ENCODE results near the gene FHOD3.

FHOD3 gene

GRCh38 chr18:36297417-36298125 is at the start of gene FHOD3:
TSS of gene FHOD3 (plus strand) at chr18:36297713. CDS start at chr18:36297836, 123 bp downstream.
- peak; percentile 13 to 92 (median 87) for DNase-seq

DNA sequence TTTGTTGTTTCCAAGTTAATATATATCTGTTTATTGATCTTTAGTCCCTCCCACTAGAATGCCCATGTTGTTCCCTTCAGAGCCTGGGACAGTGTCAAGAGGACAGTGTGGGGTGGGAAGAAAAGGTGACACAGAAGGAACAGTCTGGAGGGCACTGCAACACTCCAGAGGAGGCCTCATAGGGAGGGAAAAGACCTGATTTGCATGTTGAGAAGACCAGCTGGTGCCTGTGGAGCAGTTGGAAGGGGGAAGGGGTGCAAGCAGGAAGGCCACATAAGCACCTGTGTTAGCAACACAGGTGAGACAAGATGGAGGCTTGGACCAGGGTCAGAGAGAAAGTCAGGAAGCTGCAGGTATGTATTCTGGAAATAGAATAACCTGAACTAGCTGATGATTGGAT is 48.1 kb upstream of the FHOD3 start:
- DNase-seq = peak in 1 of 3 experiments; percentile 12

DNA sequence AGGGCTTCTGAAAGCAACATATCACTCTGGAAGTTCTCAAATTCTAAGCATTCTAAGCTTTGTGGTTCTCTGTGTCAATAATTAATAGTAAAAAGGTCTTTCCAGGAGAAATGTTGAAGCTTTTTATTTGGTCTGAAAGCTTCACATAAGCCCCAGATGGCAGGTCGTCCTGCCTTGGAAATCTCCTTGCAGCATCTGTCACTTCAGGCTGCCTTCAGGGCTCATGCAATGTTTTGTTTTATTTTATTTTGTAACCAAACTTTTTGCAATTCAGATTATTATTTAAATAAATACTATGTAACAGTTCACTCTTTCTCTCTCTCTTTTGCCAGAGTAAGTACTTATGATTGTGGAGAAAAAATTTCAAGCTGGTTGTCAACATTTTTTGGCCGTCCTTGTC is 46.7 kb upstream of the FHOD3 start:
- DNase-seq = no peak

DNA sequence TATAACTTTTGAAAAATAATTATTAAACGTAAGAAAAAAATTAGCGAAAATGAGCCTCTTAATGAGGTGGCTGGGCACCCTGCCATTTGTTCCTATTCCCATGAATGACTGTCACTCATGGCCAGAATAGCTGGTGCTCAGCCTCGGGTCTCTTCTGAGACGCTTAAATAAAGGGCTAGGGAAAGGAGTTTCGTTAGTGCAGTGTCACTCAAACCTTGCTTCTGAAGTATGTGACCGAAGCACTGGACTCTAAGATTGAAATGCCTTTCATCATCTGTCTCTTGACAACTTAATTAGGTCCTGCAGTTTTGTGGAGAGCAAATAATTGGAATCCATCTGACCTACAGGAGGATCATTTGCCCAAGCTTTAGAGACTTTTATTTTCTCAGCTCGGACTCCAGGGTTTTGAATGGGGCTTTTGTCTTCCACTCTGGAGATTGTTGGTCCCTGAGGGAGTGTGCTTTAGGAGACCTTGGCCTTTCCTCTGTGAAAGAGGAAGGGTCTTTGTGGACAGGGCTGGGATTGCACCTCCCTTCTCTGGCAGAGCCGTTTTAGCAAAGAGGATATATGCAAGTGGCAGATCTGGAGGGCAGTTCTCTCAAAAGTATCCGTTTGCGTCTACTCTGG is 42.3 kb upstream of the FHOD3 start:
- peak in 1 of 3 experiments; percentile 67 for DNase-seq

GRCh38 chr18:36256094-36256493 is 41.4 kb upstream of the FHOD3 start:
- DNase-seq = no peak

- DNase-seq = no peak
Observed at GRCh38 chr18:36262971-36263370, 34.5 kb upstream of the FHOD3 start.

DNA sequence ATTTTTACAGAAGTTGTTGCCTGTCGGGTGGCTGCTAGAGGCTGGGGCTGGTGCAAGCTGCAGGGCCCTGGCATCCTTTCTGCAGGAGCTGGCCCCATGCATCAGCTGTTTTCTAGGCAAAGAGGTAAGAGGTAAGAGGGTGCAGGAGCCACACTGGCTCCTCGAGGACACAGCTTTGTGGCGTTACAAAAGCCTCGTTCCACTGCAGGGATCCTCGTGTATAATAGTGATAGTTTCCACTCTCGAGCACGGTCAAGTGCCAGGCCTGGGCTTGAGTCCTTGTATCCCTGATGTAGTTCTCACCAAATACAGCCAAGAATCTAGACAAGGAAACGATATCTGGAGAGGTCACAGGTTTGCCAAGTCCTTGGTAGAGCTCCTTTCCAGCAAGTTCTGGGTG is 33.2 kb upstream of the FHOD3 start:
- peak in 1 of 3 experiments; percentile 11 for DNase-seq

GRCh38 chr18:36265015-36265414 is 32.5 kb upstream of the FHOD3 start:
- no peak for DNase-seq

GRCh38 chr18:36269157-36269556 is 28.4 kb upstream of the FHOD3 start:
- DNase-seq = no peak

- no peak for DNase-seq
Observed at GRCh38 chr18:36271153-36271552, 26.4 kb upstream of the FHOD3 start.

- no peak for DNase-seq
Observed at GRCh38 chr18:36273347-36273746, 24.2 kb upstream of the FHOD3 start.

DNA sequence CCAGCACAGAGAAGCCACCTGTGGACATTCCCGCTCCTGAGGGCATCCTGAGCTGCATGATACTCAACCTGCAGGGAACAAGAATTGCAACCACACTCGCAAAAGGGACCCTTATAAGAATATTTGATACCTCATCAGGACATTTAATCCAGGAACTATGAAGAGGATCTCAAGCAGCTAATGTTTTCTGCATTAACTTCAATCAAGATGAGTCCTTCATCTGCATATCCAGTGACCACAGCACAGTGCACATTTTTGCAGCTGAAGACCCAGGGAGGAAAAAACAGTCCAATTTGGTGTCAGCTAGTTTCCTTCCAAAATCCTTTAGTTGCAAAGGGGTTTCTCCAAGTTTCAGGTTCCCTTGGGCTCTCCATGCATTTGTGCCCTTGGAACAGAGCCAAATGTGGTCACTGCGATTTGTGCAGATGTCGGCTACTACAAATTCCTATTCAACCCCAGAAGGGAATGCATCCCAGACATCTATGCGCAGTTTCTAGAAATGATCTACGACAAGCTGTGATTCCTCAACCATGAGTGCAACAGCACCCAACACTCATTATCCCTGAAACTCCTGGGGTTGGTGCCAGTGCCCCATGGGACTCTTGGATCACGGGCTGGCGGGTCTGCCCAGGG is 23.3 kb upstream of the FHOD3 start:
- no peak for DNase-seq

DNA sequence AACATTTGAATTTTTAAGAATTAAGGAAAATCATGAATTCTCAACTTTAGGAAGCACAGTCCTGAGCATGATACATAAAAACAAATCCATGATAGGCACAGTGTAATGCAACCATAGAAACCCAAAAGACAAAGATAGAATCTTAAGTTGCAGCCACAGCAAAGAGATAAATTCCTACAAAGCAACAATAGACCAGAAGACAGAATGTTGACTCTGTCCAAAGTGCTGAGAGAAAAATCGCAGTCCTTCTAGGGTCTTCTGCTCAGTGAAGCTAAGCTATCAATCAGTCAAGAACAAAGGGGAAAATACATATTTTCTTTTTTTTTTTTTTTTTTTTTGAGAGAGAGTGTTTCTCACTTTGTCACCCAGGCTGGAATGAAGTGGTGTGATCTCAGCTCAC is 22.0 kb upstream of the FHOD3 start:
- no peak for DNase-seq

DNA sequence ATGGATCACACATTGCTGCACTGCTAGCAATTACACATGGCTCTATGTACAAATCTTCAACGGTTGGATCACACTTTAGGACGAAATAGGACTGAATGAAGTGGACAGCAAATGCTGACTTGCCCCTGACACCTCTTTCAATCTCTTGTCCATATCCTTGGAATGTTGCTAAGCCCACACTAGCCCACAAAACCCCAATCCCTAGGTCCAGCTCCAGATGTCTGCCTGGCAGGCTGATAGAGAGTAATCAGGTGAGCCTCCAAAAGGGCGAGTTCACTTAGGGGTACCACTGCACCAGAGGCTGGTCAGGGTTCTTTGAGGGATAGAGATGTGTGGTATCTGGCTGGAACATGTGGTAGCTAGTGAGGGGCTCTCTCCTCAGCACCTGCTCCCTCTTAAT is 18.5 kb upstream of the FHOD3 start:
- no peak for DNase-seq

DNA sequence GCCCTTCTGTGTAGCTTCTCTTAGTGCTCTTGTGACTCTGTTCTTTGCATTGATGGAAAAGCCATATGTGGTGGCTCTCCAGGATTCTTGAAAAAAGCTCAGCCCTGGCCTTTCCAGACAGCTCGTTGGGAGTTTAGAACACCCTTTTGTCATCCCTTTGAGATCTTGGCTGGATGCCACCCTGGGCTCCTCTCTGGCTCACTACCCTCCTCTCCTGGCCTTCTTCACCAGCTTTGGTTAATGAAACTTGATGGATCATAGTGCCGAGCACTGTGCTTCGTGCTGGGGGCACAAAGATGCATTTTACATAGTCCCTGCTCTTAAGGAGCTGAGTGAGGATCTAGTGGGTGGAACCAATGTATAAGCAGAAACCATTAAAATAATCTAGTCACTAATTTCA is 15.6 kb upstream of the FHOD3 start:
- DNase-seq = peak in 1 of 3 experiments; percentile 25

GRCh38 chr18:36283448-36283847 is 14.1 kb upstream of the FHOD3 start:
- DNase-seq = no peak

DNA sequence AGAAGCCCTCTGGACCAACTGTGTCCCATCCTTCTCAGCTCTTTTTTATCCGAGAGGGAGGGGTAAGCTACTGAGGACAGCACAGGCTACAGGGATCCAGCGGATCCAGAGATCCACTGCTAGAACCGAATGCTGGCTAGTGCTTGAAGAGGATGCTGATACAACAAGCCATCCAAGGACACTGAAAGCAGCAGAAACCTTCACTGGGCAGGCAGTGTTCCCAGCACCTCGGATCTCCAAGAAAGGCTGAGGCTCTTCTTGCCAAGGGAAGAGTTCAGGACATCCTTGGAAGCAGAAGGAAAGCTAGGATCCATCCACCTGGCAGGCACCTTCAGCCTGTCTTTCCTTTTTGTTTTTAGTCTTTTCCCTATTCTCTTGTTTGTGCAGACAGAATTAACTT is 13.2 kb upstream of the FHOD3 start:
- DNase-seq = no peak

- peak; percentile 58 to 91 (median 72) for DNase-seq
Observed at GRCh38 chr18:36284671-36285295, 12.7 kb upstream of the FHOD3 start.

- no peak for DNase-seq
Observed at GRCh38 chr18:36287653-36288052, 9.9 kb upstream of the FHOD3 start.

DNA sequence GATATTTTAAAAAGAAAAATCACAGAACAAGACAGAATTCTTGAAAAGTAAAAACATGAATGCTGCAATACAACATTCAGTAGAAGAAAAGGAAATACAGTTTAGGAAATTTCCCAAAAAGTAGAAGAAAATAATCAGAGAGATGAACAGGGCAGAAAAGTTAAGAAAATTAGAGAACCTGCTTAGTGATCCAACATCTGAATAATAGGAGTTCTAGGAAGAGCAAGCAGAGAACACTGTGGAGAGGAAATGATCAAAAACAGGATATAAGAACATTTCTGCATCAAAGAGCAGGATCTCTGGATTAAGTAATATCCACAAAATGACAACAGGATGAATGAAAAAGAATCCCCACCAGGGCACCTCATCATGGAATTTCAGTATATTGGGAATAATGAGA is 8.8 kb upstream of the FHOD3 start:
- DNase-seq = no peak

- no peak for DNase-seq
Observed at GRCh38 chr18:36294031-36294430, 3.5 kb upstream of the FHOD3 start.

DNA sequence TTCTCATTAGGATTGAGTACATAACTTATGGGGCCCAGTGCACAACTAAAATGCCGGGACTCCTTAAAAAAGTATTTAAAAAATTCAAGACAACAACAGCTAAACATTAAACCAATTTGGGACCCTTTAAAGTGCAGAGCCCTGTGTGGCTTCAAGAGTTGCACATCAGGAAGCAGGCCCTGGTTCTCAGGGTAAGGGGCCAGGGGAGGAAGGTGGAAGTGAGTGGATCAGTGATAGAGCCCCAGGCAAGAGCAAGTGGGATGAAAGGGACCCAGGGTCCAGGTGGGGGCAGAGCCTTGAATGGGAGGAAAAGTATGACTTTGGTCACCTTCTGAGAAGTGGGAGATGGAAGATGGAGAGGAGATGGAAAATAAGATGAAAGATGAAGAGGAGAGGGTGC is 2.3 kb upstream of the FHOD3 start:
- DNase-seq = no peak

- no peak for DNase-seq
Observed at GRCh38 chr18:36295880-36296301, 1.6 kb upstream of the FHOD3 start.
